Hippocampal formation (tissue), 2 donors: ENCODE data around the gene ZNHIT3.
"Not testable (repeated sequence)": the region's sequence is repeated elsewhere in the genome, so short reads cannot be mapped to it uniquely, and the experiment has no call there.

Experiments
- DNase-seq, 2 donors: peaks; one replicate each; lab custom pipeline; 2025; lab: John Stamatoyannopoulos, UW

The ZNHIT3 gene

GRCh38 chr17:36486204-36487194 lies at the start of gene ZNHIT3:
Gene ZNHIT3, plus strand, starts transcription at chr17:36486681. Its CDS starts 19 bp downstream, at chr17:36486700.
- peak; percentile 84 to 95 for DNase-seq

- DNase-seq: not testable (repeated sequence)
These were observed 44.7 kb upstream of the ZNHIT3 start for GRCh38 chr17:36441792-36442191.

GRCh38 chr17:36443777-36444176 lies 42.7 kb upstream of the ZNHIT3 start:
- DNase-seq: no peak

GRCh38 chr17:36449997-36450396 lies 36.5 kb upstream of the ZNHIT3 start:
- not testable (repeated sequence) for DNase-seq

- not testable (repeated sequence) for DNase-seq
These were observed 33.6 kb upstream of the ZNHIT3 start for GRCh38 chr17:36452888-36453287.

DNA sequence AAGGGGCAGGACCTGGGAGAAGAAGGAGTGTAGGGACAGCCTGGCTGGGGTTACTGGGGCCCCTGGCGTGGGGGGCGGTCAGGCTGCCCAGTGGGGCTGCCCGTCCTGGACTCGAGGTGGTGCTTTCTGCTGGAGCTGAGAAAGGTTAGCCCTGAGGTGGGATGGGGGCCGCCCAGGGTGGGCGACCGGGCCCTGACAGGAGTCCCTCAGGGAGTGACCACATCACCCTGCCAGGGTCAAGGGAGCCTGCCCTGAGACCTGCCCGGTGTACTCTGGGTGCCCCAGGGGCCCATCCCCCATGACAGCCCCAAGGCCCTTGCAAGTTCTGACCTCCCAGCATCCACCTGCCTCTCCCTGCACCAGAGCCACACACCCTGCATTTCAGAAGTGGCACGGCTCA lies 28.8 kb upstream of the ZNHIT3 start:
- not testable (repeated sequence) for DNase-seq

- DNase-seq: no peak
These were observed 27.4 kb upstream of the ZNHIT3 start for GRCh38 chr17:36459045-36459444.

DNA sequence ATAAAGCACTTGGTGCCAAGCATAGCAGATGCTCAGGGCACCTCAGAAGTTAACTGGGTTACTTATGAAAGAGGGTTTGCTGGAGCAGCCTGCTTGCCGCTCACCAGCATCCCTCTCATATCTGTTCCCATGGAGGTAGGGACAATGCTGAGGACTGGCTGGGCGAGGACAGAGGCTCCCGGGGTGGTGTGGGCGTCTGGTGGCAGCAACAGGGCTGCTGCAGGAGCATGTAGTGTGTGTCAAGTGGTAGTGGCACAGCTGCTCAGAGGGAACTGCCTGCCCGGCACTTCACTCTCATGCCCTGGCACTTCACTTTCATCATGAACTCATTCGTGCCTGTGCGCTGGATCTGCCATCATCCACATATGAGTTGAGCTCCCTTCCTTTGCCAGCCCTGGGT lies 26.9 kb upstream of the ZNHIT3 start:
- no peak for DNase-seq

DNA sequence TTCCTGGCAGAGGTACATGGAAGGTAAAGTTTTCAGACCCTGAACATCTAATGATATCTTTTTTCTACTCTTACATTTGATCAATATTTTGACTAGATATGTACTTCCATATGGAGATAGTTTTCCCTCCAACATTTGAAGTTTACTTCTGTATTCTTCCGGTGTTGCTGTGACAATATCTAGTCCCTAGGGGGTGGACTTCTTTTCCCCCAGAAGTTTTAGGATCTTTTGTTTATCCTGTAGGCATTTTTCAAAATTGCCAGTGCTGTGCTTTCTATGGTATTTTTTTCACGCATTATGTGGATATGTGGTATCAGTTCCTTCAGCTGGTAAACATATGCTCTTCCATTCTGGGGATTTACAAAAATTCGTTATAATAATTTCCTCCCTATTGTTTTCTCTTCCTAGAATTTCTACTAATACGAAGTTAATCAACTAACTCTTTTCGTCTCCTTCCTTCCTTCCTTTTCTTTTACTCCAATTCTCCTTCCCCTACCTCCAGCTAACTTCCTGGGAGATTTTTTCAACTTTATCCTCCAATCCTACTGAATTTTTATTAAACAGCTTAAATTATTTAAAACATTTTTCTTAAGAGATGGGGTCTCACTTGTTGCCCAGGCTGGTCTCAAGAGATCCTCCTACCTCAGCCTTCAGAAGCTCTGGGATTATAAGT lies 26.1 kb upstream of the ZNHIT3 start:
- DNase-seq: no peak

DNA sequence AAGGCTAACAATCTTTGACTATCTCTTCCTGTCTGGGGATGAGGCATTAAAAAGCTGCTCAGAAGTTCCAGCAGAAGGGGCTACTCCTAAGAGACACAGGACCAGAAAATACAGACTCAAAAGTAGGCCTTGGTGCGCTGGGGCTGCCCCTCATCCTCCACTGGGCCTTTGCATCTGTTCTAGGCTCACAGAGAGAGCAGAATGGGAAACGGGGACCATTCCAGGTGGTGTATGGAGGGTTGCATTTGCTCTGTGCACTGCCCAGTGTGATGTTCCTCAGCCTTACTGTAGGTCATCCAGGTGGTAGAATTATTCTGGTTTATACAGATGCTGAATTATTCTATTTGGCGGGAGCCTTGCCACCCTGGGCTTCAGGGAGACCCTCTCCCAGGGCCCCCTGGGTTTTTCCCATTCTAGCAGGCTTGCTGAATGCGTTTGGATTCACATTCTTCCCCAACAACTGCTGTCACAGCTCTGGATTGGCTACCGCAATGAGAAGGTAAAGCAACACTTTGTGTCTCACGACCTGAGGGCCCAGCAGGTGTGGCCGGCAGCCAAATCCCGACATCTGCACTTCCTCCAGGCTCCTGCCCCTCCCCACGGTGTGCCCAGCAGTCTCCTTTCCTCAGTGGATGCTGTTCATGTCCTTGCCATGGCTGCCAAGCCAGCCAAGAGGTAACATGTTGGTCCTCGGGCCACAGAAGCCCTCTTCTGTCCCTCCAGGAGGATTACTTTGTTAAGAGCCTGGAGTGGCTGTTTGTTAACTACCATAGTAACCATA lies 25.0 kb upstream of the ZNHIT3 start:
- no peak for DNase-seq

DNA sequence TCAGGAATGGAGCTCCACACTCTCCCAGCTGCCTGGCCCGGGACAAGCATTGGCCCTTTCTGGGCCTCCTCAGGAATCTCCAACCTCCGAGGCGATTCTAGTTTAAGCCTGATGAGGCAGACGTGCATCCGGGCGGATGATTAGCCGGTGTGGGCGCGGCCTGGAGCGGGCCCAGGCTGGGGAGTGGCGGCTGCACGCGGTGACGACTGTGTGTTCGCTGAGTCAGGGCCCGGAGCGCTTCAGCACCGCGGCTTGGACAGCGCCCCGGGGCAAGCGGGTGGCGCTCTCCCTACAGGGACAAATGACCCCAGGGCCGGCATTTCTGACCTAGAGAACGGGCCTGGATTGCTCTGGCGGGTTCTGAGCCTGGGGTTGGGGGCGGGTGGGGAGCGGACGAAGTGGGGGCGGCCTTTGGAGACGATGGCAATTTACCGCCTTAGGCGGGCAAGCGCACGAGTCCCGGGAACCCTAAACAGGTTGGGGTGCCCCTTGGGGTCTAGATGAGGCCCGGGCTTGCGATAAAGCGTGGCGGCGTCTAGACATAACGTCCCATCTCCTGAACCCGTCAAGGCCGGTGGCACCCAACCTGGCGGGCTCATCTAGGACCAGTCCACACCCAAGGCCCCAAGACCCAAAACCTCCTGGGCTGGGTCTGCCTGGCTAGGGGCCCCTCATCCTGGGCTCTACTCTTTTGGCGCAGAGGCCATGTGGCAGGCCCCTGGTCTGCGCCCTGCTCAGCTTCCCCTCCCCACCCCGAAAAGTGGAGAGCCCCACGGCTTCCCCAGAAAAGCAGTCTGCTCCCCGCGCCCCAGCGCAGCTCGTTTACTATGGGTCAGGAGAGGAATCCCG lies 22.3 kb upstream of the ZNHIT3 start:
- DNase-seq: no peak

GRCh38 chr17:36464765-36465088 lies 21.8 kb upstream of the ZNHIT3 start:
- DNase-seq: no peak

DNA sequence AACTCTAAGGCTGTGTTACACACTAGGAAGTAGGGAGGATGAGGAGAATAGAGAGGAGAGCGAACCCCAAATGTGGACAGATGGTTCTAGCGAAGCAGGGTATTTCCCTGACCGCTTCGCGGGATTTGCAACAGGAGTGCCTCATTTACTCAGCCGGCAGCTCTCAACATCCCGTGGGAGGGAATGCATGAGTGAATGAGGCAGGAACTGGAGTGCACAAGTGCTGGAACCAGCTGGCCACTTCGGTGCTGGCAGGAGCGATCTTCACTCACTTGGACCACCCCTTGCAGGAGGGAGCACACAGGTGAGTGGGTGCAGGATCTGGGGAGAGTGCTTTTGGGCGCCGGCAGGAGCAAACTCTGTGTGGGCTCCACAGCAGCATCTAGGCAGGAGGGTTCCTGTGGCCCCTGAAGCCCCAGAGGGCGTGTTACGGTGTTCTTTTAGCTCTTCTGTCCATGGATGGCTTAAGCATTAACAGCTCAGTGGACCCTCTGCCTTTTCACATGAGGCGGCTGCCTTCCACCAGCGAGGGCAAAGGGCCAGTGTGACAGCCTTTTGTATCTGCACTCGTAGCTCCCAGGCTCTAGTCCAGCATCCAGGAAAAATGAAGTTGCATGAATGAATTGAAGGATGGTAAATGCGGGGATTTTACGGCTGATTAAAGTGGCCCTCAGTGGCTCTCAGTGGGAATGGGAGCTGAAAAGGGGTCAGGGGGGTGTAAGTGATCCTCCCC lies 17.4 kb upstream of the ZNHIT3 start:
- no peak for DNase-seq

GRCh38 chr17:36469733-36470132 lies 16.7 kb upstream of the ZNHIT3 start:
- no peak for DNase-seq

DNA sequence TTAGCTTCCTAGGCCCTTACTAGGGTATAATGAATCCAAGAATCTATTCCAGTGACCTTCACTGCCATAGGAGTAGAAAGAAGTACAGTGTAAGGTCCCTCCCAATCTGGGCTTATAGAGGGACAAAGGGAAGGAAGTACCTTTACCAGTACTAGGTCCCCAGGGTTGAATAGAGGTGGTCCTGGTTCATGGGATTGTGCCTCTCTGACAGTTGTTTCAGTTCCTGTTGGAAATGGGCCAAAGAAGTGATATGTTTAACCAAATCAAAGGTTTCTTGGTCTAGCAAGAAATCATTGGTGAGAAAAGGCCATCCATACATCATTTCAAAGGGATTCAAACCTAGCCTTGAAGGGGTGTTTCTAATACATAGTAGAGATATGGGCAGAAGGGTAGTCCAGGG lies 16.0 kb upstream of the ZNHIT3 start:
- DNase-seq: no peak

DNA sequence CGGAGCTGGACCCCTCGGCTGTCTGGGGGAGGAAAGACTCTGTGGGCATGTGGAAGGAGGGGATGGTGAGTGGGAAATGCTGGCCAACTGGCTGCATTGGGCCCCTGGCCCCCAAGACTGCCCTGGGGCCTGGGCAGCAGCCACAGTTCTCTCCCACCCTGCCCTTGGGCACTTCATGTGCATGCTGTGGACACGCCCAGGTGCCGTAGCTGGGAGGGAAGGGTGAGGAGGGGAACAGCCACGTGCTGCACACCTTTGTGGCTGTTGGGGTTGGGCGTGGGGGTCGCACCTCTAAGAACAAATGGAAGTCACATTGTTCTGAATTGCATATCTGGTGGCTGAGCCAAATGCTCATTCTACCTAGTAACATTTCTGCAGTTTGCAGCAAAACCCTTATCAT lies 11.9 kb upstream of the ZNHIT3 start:
- DNase-seq: no peak

GRCh38 chr17:36475346-36475970 lies 11.0 kb upstream of the ZNHIT3 start:
- DNase-seq: peak; percentile 4 to 20

- DNase-seq: no peak
These were observed 4.7 kb upstream of the ZNHIT3 start for GRCh38 chr17:36481829-36482228.

- DNase-seq: peak; percentile 50 to 82
These were observed 3.6 kb upstream of the ZNHIT3 start for GRCh38 chr17:36482611-36483504.
